ENCODE measurements around the gene LIPT2.
"Not testable (repeated sequence)": the region's sequence is repeated elsewhere in the genome, so short reads cannot be mapped to it uniquely, and the experiment has no call there.

Gene LIPT2

DNA sequence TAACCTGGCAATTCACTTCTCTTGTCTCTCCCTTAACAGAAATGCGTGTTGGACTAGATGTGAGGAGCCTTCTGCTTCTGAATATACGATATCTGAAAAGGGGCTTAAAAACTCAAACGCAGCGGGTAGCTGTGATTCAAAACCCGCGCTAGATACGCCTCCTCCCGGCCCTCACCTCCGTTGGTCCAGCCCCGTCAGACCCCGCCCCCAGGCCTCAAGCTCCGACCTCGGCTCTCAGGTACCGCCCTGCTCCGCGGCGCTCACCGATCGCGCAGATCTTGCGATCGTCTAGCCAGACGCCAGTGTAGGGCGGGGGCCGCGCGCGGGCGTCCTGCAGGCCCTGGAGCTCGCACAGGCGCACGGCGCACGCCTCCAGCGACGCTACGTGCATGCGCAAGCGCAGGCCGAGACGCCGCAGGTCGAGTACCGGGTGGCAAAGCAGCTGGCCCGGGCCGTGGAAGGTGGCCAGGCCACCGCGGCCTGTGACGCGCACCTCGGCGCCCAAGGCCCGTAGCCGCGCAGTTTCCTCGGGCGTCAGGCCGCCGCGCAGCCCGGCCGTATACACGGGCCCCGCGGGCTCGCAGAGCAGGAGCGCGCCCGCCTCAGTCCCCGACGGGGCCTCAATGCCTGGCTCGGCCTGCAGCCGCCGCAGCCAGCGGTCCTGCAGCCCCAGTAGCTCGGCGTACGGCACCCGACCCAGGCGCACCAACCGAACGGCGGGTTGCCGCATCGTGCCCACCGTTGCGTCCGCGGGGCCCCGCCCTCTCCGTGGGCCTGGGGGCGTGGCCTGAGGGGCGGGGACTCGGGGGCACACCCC lies at the start of gene LIPT2:
Gene LIPT2 (minus strand): TSS at position 751 of the 817 bp plus-strand sequence. CDS start 21 bp downstream, at position 730.
- DNase-seq, result peak; percentile 99

DNA sequence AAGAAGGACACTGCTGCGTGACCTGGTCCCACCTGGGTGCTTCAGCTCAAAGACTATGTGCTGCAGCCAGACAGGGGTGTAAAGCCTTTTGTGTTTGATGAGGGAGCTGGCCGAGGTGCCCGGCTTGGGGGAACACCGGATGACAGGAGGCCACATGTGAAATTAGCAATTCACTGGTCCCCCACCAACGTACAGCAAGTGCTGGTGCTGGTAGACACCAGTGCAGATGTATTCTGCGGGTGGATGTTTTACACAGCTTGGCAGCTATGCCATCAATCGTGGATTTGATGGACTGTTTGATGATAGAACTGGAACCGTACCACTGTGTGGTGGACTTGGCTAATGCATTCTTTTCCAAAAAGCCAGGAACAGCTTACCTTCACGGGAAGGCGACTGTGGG lies 47.9 kb upstream of the LIPT2 start:
- no peak for DNase-seq

DNA sequence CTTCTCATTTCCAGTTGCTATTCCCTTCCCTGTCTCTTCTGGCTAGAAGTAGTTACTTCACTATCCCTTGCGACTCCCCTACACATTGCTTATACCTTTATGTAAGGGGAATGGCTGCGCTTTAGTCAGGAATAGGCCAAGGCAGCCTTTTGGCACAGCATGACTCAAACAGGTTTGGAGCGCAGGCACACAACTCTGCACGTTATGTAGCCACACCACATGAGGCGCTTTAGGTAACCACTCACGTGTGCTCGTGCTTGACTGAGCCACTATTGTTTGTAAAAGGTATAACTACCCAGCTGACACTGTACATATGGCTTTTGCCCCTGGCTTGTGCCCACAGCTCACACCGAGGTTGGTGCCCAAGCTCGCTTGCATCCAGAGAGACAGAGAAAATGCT lies 46.7 kb upstream of the LIPT2 start:
- no peak for DNase-seq

DNA sequence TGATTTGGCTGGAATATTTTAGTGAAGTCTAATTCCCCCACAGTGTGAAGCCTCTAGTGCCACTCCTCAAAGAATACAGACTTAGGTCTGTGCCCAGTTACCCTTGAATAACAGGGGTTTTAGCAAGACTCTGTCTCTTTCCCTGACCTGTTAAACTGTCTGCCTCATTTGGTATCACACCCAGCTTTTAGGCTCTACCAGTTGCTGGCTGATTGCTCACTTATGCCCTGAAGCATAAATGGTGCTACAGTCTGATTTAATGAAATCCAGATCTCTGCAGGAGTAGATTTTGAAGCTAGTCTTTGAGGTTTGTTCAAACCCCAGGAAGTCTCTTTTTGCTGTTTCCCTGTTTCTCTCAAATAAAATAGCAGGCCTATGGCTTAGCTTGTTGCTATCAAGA lies 45.2 kb upstream of the LIPT2 start:
- DNase-seq, result no peak

DNA sequence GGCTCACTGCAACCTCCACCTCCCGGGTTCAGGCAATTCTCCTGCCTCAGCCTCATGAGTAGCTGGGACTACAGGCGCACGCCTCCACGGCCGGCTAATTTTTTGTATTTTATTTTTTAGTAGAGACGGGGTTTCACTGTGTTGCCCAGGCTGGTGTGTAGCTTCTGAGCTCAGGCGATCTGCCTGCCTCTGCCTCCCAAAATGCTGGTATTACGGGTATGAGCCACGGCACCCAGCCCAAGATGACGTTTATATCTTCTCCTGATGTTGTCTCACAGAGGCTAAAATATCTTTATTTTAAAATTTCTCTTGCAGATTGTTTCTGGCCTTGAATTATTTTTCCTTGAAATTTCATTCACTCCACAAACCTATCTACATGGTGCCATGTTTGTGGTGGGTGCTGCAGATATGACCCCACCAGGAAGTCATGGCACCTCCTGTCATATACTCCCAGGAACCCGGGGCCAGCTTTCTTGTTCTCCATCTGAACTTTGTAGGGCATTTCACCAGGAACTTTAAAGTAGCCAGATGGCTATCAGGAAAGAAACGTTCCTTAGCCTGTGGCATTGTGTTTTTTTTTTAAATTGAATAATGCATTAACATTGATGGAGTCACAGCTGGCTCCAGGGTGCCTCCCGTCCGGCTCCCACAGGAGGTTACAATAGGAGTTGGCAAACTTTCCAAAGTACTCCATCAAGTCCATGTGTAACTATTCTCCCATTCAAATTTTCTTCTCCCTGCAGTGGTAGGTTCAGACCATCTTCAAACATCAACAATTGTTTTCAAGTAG lies 42.0 kb upstream of the LIPT2 start:
- DNase-seq, result no peak

DNA sequence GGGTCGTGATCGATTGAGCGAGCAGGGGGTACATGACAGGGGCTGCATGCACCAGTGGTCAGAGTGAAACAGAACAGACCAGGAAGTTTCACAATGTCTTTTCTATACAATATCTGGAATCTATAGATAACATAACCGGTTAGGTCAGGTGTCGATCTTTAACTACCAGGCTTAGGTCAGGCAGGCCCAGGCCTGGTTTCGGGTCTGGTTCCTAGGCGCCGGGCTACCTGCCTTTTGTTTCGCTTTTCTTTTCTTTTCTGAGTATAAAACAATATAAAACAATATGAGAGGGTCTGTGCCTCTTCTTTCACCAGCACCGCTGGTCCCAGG lies 41.4 kb upstream of the LIPT2 start:
- DNase-seq, result not testable (repeated sequence)

DNA sequence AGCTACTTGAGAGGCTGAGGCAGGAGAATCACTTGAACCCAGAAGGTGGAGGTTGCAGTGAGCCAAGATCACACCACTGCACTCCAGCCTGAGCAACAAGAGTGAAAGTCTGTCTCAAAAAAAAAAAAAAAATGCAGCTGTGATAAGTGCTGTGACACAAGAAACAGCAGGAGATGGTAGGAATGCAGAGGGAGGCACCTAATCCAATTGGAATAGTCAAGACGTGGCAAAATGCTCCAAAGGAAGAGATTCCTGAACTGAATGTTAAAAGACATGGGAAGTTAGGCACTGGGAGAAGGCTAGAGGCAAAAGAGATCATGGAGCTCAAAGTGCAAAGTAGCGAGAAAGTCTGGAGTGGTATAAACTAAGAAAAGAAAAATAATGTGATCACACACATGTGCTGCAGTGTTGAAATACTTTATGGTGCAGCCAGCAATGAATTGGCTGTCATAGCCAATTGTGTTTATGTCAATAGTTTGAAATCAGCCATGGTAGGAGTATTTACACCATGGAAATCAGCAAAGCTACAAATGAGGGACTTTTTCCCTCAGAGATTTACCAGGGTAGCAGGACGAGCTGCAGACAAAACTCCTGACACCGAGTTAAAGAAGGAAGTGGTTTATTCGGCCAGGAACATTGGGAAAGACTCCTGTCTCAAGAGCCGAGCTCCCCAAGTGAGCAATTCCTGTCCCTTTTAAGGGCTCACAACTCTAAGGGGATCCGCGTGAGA lies 40.9 kb upstream of the LIPT2 start:
- DNase-seq, result no peak

DNA sequence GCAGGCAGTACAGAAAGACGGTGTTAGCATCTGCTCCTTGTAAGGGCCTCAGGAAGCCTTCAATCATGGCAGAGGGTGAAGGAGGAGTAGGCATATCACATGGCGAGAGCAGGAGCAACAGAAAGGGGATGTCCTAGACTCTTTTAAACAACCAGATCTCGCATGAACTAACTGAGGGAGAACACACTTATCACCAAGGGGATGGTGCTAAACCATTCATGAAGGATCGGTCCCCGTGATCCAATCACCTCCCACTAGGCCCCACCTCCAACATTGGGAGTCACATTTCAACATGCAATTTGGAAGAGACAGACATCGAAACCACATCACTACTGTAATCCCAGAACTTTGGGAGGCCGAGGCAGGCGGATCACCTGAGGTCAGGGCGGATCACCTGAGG lies 39.9 kb upstream of the LIPT2 start:
- DNase-seq, result no peak

DNA sequence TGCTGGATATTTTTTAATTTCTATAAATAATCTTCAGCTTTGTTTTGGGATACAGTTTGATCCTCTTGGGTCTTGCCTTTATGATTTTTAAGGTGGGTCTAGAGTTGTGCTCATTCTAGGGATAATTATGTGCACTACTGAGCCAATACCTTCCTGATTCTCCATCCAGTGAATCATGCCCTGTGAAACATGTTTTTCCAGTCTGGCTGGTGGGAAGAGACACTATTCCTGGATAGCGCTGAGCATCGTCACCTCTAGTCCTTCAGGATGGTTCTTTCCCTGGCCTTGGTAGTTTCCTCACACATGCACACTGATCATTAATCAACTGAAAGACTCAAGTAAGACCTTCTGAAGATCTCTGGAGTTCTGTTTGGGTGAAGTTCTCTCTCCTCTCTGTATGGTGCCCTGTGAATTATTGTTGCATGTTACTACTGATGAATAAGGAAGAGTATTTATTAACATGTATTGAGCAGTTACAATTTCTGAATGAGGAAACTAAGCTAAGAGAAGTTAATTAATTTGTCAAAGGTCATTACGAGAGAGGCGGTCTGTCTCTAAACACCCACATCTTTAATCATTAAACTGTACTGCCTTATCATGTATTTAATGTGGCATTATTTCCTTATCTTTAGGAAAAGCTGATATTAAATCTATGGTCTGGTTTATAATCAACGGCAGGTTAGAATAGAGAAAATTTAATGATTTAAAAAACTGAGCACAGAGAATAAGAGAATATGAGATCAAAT lies 39.1 kb upstream of the LIPT2 start:
- DNase-seq, result no peak

DNA sequence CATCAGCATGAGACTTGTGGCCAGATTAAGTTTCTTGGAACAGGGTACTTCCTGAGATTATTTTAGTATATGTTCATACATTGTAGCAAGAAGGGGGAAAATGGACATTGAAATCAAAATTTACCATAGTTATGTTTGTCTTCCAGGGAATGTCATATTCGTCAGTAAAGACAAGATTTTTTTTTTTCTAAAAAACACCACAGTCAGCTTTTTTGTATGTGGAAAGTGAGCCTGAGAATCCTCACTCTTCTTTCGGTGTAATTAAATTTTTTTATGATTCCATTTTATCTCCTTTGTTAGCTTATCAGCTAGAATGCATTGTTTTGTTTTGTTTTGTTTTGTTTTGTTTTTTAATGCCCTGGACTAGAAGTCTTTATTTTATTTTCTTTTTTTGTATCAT lies 31.5 kb upstream of the LIPT2 start:
- no peak for DNase-seq

DNA sequence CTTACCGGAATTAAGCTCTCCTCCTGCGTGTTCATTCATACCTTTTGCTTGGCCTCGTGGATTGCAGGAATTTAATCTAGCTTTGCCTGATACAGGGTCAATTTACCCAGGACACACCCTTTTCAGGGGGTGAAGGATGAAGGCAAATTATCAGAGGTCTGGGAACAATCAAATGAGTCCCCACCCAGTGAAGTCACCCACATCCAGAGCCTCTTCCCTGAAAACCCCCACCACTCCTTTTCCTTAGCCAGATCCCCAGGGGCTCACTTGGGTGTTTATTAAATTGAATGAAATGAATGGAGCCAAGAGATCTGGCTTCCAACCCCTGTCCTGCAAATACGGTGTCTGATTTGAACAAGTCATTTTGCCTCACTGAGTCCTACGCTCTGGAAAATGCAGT lies 31.0 kb upstream of the LIPT2 start:
- no peak for DNase-seq

DNA sequence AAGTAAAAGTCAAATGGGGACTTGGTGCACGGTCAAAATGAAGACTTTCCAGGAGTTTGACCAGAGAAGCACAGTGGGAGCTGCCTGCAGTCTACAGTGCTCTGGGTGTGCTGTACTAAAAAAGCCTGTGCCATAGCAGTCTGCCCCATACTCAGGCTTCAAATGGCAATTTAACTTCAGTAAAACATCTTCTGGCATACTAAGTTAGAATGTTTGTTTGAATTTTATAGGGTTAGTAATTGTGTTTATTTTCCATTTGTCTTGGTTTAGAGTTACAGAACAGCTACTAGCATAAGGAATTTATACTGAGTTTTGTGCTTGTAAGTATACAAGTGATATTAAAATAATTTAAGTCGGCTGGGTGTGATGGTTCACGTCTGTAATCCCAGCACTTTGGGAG lies 29.3 kb upstream of the LIPT2 start:
- no peak for DNase-seq

DNA sequence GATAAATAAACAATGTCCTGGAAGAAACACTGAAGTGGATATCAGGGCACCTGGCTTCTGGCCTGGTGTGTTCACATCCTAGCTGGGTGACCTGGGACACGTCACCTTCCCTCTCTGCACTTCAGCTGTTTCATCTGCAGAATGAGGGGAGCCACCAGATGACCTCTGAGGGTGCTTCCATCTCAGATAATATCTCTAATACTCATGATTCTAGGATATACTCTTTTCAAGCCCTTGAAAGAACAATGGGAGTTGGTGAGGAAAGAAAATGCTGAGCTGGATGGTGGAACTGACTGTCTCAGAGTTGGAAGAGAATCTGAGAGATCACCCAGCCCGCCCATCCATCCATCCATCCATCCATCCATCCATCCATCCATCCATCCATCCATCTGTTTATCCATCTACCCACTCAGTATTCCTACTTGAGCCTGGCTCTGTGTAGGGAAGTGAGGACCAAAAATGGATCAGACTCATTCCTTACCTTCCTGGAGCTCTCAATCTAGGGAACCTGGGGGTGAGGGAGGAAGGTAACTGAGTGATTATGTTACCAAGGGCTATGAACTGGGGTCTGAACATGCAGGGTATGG lies 28.2 kb upstream of the LIPT2 start:
- DNase-seq, result no peak

DNA sequence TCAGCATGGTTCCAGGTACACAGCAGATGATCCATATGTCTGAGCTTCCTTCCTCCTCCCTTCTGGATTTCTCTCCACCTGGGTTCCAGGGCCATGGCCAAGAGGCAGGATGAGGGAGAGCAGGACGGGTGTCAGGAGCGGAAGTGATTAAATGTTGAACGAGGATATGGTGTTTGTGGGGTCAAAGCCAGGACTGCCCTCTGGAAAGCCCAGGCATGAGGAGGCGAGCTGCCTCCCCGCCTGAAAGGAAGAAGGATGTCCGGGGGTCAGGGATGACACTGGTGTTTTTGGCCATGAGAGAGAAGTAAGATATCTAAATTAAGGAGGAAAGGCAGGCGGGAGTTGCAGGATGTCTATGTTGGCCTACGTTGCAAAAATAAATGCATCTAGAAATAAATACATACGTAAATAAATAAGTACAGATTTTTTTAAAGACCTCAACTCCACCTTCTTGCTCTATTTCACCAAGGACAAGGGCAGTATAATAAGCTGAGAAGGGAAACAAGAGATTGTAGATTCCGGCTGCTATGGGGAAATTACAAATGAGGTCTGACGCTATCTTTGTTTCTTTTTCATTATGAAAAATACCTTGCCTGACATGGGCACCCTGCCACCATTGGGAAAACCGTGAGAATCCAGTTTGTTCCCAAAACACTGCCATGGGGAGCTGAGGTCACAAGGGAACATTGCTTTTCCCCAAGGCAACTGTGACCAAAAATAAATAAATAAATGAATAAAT lies 27.6 kb upstream of the LIPT2 start:
- DNase-seq, result no peak

DNA sequence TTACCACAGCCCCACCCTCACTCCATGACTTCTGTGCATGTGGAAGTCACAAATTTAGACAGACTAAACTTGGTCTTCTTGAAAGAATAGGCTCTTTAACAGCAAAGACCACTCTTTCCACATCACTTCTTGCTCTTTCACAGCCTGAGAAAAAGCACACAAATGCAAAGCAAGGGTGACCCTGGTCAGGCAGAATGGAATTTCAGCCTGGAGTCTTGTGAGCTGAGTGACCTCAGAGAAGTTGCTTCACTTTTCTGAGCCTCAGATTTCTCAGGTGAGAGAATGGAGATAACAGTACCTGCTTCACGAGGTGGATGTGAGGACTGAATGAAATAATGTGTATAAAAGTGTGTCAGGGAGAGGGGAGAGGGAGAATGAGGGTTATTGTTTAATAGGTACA lies 26.8 kb upstream of the LIPT2 start:
- DNase-seq, result no peak

DNA sequence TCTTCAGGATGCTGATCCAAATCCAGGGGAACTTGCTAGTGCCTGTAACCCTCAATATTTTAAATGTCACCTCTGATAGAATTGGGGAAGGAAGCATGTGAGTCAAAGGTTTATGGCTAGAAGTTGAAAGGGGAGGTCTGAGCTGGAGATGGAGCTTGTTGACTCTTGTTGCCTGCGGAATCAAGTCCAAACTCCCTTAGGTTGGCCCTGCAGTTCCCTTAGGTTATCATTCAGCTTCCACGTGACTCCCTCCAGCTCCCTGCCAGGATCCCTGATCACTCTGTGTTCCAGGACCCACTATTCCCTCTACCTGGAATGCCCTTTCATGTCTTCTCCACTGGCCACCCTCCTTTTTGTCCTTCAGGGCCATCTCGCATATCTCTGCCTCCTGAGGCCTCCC lies 26.2 kb upstream of the LIPT2 start:
- DNase-seq, result no peak

DNA sequence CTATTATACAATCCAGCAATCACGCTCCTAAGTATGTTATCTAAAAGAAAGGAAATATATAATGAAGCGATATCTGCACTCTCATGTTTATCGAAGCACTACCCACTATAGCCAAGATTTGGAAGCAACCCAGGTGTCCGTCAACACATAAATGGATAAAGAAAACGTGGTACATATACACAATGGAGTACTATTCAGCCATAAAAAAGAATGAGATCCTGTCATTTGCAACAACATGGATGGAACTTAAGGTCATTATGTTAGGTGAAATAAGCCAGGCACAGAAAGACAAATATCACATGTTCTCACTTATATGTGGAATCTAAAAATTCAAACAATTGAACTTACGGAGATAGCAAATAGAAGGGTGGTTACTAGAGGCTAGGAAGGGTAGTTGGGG lies 24.1 kb upstream of the LIPT2 start:
- DNase-seq, result not testable (repeated sequence)

DNA sequence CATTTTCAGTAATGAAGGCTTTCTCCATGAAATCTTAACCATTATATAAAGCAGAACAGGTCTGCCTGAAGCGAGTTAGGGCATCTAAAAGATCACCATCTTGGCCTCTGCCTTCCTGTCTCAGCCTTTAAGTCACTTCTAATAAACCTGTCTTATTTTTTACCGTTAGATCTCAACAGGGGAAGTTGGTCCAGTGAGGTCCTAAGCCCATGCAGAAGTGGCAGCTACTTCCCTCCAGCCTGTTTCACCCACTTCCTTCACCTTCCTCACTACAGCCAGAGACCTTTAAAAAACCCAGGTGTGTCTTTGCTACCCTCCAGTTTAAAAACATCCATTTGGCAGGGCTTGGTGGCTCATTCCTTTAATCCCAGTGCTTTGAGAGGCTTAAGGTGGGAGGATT lies 14.1 kb upstream of the LIPT2 start:
- DNase-seq, result no peak

DNA sequence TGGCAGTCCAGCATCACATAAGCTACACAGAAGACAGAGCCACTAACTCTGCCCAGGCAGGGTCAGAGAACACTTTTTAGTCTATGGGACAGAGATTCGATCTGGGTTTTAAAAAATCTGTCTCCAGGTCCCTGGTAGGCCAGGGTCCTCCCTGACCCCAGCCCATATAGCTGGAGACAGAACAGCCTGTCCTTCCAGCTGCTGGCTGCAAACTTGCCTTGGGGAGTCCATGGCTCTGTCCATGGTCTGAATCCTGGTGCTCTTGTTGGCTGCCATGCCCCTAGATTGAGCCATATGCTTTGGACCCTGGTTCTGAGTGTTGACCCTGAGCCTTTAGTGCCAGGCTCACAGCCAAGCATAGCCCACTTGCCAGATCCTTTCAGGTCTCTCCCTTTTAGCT lies 13.3 kb upstream of the LIPT2 start:
- DNase-seq, result no peak

DNA sequence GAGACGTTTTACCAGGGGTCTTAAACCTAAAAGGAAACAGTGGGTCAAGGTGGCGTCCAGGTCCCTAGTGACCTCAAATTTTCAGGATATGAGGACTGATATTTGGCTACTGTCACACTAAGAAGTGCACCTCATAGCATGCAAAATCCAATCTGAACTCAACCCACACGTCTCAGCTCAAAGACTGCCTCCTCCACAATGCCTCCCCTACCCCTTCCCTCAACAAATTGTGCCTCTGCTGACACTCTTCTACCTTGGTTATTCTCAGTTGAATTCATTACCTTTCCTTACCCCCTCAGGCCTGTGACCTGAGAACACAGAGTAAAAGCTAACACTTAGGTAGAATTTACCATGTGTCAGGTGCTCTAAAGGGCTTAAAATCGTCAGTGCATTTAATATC lies 12.4 kb upstream of the LIPT2 start:
- no peak for DNase-seq

DNA sequence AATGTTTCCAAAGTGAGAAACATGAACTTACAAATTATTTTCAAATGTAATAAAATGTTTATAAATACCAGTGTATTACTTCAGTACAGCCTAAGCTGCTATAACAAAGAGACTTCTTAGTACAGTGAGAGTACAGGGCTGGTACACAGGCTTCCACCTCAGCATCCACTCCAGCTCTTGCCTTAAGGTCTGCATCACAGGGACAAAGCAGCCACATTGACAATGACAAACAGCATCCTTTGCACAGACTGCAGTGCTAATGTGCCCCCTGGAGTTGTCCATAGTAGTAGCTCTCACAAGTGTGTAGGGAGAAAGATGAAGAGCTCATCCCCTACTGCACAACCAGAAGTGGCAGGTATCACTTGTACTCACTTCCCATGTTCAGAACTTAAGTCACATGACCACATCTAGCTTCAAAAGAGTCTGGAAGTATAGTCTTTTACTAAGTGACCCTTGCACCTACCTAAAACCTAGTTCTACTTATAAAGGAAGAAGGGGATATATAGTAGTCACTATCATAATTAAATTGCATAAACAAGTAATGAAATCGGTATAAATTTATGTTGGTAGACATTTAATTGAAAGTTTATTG lies 10.7 kb upstream of the LIPT2 start:
- no peak for DNase-seq

DNA sequence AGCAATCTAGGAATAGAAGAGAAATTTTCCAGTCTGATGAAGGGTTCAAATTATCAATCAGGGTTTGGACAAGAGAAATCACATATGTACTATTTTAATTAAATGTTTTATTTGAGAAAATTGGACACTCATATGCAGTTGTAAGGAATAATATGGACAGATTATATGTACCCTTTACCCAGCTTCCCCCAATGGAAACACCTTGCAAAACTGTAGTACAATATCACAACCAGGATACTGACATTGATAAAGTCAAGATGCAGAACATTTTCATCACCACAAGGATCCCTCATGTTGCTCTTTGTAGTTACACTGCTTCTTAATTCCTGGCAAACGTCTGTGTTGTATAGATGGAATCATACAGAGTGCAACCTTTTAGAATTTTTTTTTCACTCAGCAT lies 1.4 kb upstream of the LIPT2 start:
- no peak for DNase-seq

Data from NCI-H146 (cell line).